ENCODE data around the gene GRIN2A.

Gene GRIN2A

DNA sequence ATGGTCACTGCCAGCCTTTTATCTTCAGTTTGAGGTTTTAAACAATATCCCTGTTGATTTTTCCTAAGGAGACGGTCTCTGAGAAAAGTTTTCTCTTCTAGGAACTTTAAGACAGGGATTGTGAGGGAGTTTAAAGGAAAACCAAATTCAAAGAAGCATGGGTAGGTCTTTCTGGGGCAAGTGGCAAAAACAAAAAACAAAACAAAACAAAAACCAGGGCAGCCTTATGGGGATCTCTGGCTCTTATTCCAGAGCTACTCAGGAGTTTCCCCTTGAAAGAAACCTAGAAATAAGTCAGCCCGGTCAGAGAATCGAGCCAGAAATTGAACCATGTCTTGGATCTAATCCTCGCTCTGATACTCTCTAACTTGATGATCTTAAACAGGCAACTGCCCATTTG is 424.5 kb downstream of the GRIN2A start:
- DNase-seq (ENCODE audit: low spot score): no peak

DNA sequence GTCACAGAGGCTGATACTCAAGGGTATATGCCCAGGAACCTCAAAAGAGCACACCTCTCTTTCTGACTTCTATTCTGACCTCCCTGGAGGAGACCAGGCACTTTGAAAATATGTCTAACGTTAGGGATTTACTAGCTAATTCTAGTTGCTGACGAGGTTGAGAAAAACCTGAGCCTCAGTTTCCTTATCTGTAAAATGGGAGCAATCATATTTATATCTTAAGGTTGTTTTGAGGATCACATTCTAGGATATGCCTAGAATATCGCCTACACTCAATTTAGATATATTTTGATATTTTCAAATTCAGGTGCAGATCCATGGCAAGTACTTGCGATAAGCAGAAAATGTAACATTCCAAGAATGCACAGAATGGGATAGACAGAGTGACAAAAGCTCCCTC is 425.8 kb downstream of the GRIN2A start:
- no peak for DNase-seq (ENCODE audit: low spot score)

DNA sequence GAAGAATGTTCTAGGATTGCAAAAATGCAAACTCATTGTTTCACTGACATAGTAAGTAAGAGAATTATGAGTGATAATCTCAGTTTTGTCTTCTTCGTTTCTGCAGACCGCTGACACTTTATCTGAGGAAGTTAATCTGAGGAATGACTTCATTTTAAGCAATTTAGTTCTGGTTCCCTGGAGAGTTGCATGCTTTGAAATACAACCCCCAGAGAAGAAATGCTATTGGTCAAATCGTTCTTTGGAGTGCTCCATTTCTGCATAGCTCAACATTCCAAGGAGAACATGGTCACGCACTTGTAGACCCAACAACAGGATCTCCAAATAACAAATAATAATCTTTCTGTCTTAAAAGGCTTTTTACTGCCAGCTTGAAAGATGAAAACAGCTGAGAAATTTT is 427.1 kb downstream of the GRIN2A start:
- no peak for DNase-seq (ENCODE audit: low spot score)

DNA sequence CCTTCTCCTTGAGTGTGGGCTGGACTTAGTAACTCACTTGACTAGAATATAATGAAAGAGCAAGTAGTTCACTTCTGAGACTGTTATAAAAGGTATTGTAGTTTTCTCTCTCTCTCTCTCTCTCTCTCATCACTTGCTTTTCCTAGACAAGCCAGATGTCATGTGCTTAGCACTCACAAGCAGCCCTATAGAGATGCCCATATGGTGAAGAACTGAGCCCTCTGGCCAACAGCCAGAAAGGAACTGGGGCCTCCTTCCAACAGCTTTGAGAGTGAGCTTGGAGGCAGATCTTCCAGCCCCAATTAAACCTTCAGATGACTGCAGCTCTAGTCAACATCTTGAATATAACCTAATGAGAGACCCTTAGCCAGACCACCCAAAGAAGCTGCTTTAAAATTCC is 440.5 kb downstream of the GRIN2A start:
- no peak for DNase-seq (ENCODE audit: low spot score)

GRCh38 chr16:9739301-9739700 is 442.9 kb downstream of the GRIN2A start:
- no peak for DNase-seq (ENCODE audit: low spot score)

DNA sequence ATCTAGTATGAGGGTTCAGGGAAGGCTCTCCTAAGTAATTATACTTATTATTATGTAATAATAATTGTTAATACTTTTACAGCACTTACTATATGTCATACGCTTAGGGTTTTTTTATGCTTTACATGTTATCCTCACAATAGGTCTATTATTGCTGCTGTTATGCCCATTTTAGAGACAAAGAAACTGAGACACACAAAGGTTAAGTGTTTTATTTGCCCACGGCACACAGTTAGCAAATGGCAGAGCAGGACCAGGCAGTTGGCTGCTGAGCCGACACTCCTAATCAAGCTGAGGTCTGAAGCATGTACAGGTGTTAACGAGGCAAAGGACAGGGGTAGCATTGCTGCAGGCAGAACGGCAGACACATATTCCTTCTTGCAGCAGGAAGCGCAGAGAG is 443.5 kb downstream of the GRIN2A start:
- no peak for DNase-seq (ENCODE audit: low spot score)

- DNase-seq (ENCODE audit: low spot score): no peak
These were observed 445.7 kb downstream of the GRIN2A start for GRCh38 chr16:9736547-9736946.

DNA sequence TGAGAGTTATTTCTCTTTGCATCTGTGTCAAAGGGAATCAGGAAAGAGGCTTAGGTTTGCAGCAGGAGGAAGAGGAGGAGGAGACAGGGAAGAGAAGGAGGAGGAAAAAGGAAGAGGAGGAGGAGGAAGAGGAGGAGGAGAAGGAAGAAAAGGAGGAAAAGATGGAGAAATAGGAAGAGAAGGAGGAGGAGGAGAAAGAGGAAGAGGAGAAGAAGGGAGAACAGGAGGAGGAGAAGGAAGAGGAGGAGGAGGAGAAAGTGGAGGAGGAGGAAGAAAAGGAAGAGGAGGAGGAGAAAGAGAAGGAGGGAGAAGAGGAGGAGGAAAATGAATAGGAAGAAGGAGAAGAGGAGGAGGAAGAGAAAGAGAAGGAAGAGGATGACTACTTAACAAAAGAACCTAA is 459.1 kb downstream of the GRIN2A start:
- DNase-seq (ENCODE audit: low spot score): no peak

DNA sequence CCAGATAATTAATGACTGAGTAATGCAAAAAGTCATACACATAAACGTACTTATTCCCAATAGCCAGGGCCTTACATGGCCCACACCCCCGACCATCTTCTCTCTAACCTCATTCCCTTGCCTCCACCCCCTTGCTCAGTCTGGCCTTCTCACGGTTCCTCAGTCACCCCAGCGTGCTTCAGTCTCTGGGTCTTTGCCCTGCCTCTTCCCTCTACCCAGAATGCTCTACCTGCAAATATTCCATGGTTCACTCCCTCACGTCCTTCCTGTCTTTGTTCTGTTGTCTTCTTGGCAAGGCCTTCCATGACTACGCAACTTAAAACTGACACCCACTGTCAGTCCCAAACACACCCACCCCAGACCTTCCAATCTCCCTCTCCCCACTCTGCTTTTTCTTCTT is 468.3 kb downstream of the GRIN2A start:
- DNase-seq (ENCODE audit: low spot score): no peak

DNA sequence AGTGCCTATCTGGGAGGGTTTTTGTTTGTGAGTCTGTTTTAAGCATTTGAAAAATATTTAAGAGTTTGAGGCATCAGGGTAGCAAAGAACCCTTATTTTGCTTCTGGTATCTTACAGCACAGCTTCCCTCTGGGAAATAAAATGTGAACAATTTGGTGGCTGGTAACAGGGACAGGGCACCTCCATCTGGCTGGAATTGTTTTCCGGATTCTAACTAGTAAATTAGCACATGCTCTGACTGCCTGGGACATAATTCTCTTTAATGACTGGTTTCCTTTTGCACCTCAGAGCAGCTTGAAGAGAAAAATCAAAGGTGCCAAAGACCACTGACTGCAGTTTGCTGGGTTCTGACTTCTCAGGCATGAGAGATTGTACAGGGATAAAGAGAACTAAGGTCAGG is 469.1 kb downstream of the GRIN2A start:
- no peak for DNase-seq (ENCODE audit: low spot score)

DNA sequence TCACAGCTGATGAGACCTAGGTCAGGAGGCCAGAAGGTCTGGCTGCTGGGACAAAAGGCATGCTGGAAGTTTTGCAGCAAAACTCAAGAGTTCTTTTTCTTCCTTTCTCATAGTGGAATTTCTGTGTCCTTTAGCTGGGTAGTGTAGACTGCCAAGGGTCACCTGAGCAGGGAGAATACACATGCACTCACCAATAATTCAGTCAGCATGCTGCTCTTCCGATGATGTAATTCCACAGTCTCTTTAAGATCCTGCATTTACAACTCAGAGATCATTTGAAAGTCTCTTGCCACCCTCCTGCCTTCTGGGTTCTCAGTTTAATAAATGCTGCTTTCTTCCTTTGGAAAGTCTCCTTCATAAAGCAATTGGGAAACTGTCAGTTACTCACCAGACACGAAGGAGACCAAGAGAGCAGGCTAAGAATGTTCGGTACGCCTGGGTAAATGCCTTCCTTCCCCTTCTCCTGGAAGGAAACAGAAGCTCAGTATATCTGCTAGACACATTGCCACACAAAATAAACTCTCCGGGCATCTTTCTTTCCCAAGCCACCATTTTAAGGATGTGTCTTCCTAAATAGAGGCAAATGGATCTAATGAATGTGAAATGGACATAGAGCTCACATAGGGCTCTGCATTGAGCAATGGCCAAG is 473.1 kb downstream of the GRIN2A start:
- no peak for DNase-seq (ENCODE audit: low spot score)

DNA sequence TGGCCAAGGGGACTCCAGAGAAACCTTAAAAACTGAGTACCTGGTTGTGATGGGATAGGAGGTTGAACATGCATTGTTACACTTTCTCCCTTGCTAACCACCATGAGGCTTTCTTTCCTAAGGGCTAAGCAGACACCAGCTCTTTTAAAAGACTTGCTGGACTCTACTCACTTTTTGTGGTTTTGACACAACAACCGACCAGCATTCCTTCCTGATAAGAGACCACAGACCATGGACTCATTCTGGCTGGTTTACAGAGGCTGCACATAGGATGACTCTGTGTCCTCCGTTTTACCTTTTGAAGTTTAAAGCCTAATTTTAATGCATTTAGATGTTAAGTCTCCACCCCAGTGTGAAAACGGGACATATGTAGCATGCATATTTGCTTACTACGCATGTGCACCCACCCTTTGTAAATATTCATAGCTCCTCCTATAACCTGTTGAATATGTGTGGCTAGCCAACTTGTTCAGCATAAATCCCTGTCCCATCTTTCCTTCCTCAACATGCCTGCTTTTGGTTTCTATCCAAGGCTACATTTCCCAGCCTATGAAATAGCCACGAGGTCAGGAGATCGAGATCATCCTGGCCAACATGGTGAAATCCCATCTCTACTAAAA is 475.9 kb downstream of the GRIN2A start:
- no peak for DNase-seq (ENCODE audit: low spot score)

GRCh38 chr16:9703731-9704130 is 478.5 kb downstream of the GRIN2A start:
- no peak for DNase-seq (ENCODE audit: low spot score)

Data from COLO829 (cell line).